DMS 273 (cell line): ENCODE data around the gene IRF3.

Source experiments
- DNase-seq: peaks from one replicate; lab custom pipeline; 2025; ENCODE audit not compliant: unreplicated experiment; lab: John Stamatoyannopoulos, UW

The IRF3 gene

GRCh38 chr19:49672131-49672919 lies 6.7 kb upstream of the IRF3 start:
- peak; percentile 89 for DNase-seq

- DNase-seq: no peak
These were observed 3.9 kb upstream of the IRF3 start for GRCh38 chr19:49669516-49669915.

- no peak for DNase-seq
These were observed 1.8 kb upstream of the IRF3 start for GRCh38 chr19:49667473-49667872.

- peak; percentile 85 for DNase-seq
These were observed 425 bp upstream of the IRF3 start for GRCh38 chr19:49666120-49666444.

GRCh38 chr19:49665036-49665350 lies 664 bp downstream of the IRF3 start:
- no peak for DNase-seq

GRCh38 chr19:49664171-49665035 lies 1.3 kb downstream of the IRF3 start:
- DNase-seq: peak; percentile 93

- DNase-seq: no peak
These were observed 2.4 kb downstream of the IRF3 start for GRCh38 chr19:49663224-49663623.

GRCh38 chr19:49662011-49662410 lies 3.6 kb downstream of the IRF3 start:
- no peak for DNase-seq

GRCh38 chr19:49660338-49660961 lies 5.2 kb downstream of the IRF3 start:
- DNase-seq: no peak

GRCh38 chr19:49658566-49659442 lies 6.9 kb downstream of the IRF3 start:
- no peak for DNase-seq

GRCh38 chr19:49658139-49658517 lies 7.5 kb downstream of the IRF3 start:
- DNase-seq: no peak

- DNase-seq: no peak
These were observed 8.0 kb downstream of the IRF3 start for GRCh38 chr19:49657493-49658138.

GRCh38 chr19:49656456-49657109 lies 9.1 kb downstream of the IRF3 start:
- no peak for DNase-seq

GRCh38 chr19:49655570-49656455 lies 9.8 kb downstream of the IRF3 start:
- DNase-seq: no peak

GRCh38 chr19:49654581-49654980 lies 11.1 kb downstream of the IRF3 start:
- DNase-seq: no peak

- DNase-seq: no peak
These were observed 12.2 kb downstream of the IRF3 start for GRCh38 chr19:49653466-49653806.

- DNase-seq: no peak
These were observed 12.8 kb downstream of the IRF3 start for GRCh38 chr19:49652551-49653465.
